Transverse colon (tissue), 4 donors: Measurements from ENCODE around the gene GNB4. TPM values are rescaled to one million over a fixed set of nuclear protein-coding genes. Genes with fewer than 3 reads are reported as not detected.

ENCODE experiments used
- DNase-seq: peaks from one replicate; pipeline ENCODE4 v3.0.0-alpha.2; 2019
- H3K27ac ChIP-seq, 4 donors: fragments of 200-600 bp; sonication (generic); 2 replicates each; pipeline ENCODE4 v1.5.1; 2016 to 2018; ENCODE audit warnings: inconsistent platforms in 4 of 4
- H3K27me3 ChIP-seq: fragments of 200-600 bp; sonication (generic); 2 replicates; pipeline ENCODE4 v1.5.1; 2017; ENCODE audit warnings: inconsistent platforms
- H3K36me3 ChIP-seq, 4 donors: fragments of 200-600 bp; sonication (generic); 2 replicates each; pipeline ENCODE4 v1.5.1; 2017 to 2019; ENCODE audit warnings: inconsistent platforms in 4 of 4
- H3K4me1 ChIP-seq, 4 donors: fragments of 200-600 bp; sonication (generic); 2 replicates each; pipeline ENCODE4 v1.5.1; 2017 to 2020; ENCODE audit warnings: inconsistent platforms in 4 of 4
- H3K4me3 ChIP-seq, 4 donors: fragments of 200-600 bp; sonication (generic); 1 replicate in 1 of 4; 2 replicates in 3 of 4; pipeline versions ENCODE4 v1.5.1 to v1.6.1; 2017 to 2019; ENCODE audit warnings: inconsistent platforms in 4 of 4
- H3K9me3 ChIP-seq, 2 donors: fragments of 200-600 bp; sonication (generic); 2 replicates each; pipeline ENCODE4 v1.5.1; 2017 to 2019; ENCODE audit warnings: inconsistent platforms in 2 of 2
- CTCF ChIP-seq, 5 experiments: fragments of 200-600 bp in 3 of 5; fragments of 450-650 bp in 2 of 5; sonication (generic) in 3 of 5; IDR thresholded peaks; 1 replicate in 2 of 5; 2 replicates in 3 of 5; pipeline ENCODE4 v1.5.1; 2016 to 2017; ENCODE audit warnings: antibody characterized with exemption in 5 of 5, inconsistent platforms in 3 of 5, mild to moderate bottlenecking in 2 of 5, moderate library complexity in 1 of 5
- EP300 ChIP-seq: sonication (generic); formaldehyde crosslinking; IDR thresholded peaks from one replicate; pipeline ENCODE4 v1.6.1; 2017; ENCODE audit warnings: antibody characterized with exemption, low read depth
- POLR2A ChIP-seq: fragments of 450-650 bp; IDR thresholded peaks from one replicate; pipeline ENCODE4 v1.6.1; 2016; ENCODE audit warnings: antibody characterized with exemption, mild to moderate bottlenecking, moderate library complexity
- POLR2AphosphoS5 ChIP-seq, 3 donors: sonication (generic); formaldehyde crosslinking; IDR thresholded peaks; one replicate each; pipeline ENCODE4 v1.6.1; 2016; ENCODE audit warnings: antibody characterized with exemption in 3 of 3
- WGBS, 2 donors: methylation state at CpG; one replicate each; pipeline ENCODE4 v1.1.5; 2018; ENCODE audit warnings: low coverage in 1 of 2; 5-methylcytosine and 5-hydroxymethylcytosine counted together
- in situ Hi-C, 4 donors: fragments of 200-750 bp; cut with MboI; loops; one replicate each; pipeline versions ENCODE4 v1.15.0 to v1.15.1; 2017; ENCODE audit warnings: low sequenced_read_pairs in 3 of 4, low pct_ligation_motif_present in 1 of 4, low pct_unique_long_range_greater_than_20kb in 1 of 4
- intact Hi-C: fragments of 100-400 bp; cut with DNase I; formaldehyde crosslinking; loops from one replicate; pipeline ENCODE4 v1.15.1; 2023; ENCODE audit warnings: low total_unique reads
- total RNA-seq, 4 donors: library from RNA; depleted of rRNA; stranded (reverse); fragments of >200 nt; gene quantifications; one replicate each; pipeline ENCODE4 v1.1.0, GENCODE V29; 2016

Gene GNB4
- total RNA-seq, 4 donors from 2014 or later, result 9.0 to 11.6 (median 10.2) TPM

- peaks cover 22% of the 10 kb centered on the region for H3K27me3 ChIP-seq
- no peak overlapping the region for H3K4me3 ChIP-seq
- H3K27ac ChIP-seq, result no peak overlapping the region
- DNase-seq, result no peak
- no peaks in the 10 kb centered on the region for H3K9me3 ChIP-seq
- no peaks in the 10 kb centered on the region for H3K36me3 ChIP-seq
- WGBS, 2 donors, result 53% methylated on average over 1 of the region's 1 CpG; no CpG with 5 or more reads in 1 of the 2 donors
- no peak for TF ChIP-seq POLR2A
- TF ChIP-seq POLR2AphosphoS5 (IDR thresholded peaks at IDR 0.05), result no peak
- no peak for TF ChIP-seq CTCF (IDR thresholded peaks at IDR 0.05)
- intact Hi-C loops (loop anchor here (5.0 kb wide), 1 partner anchor 108 kb away; the partner anchor contains the start of gene MFN1), in situ Hi-C loops (no loop called here)
- H3K4me1 ChIP-seq, result peaks cover 0 to 14% (median 8%) of the 10 kb centered on the region in 4 donors
These were observed 3.6 kb upstream of the GNB4 start for GRCh38 chr3:179454887-179455286.

- no peak for DNase-seq
- H3K27ac ChIP-seq, result no peak overlapping the region
- intact Hi-C loops, result loop anchor here (5.0 kb wide), 1 partner anchor 107 kb away; the partner anchor contains the start of gene MFN1
- no peaks in the 10 kb centered on the region for H3K9me3 ChIP-seq
- peaks cover 27% of the 10 kb centered on the region for H3K27me3 ChIP-seq
- WGBS, 2 donors, result 47 to 67% methylated on average over 2 to 3 of the region's 3 CpGs
- H3K4me3 ChIP-seq, result no peak overlapping the region
- TF ChIP-seq POLR2A (no peak), EP300 (no peak), CTCF (IDR thresholded peaks at IDR 0.05) (no peak), POLR2AphosphoS5 (IDR thresholded peaks at IDR 0.05) (no peak)
- H3K4me1 ChIP-seq, result peaks cover 0 to 23% (median 8%) of the 10 kb centered on the region in 4 donors
- no peaks in the 10 kb centered on the region for H3K36me3 ChIP-seq
- in situ Hi-C loops, result no loop called here
These were observed 2.7 kb upstream of the GNB4 start for GRCh38 chr3:179453967-179454366.

GRCh38 chr3:179452872-179453271 is 1.6 kb upstream of the GNB4 start:
- no peak for DNase-seq
- Histone ChIP-seq H3K4me1 (peaks cover 0 to 27% (median 8%) of the 10 kb centered on the region in 4 donors), H3K4me3 (no peak overlapping the region), H3K27ac (peak overlapping the region in 3 of 4 donors; percentile 91 to 97 (median 92)), H3K27me3 (peaks cover 27% of the 10 kb centered on the region), H3K36me3 (no peaks in the 10 kb centered on the region), H3K9me3 (no peaks in the 10 kb centered on the region)
- 85 to 88% methylated on average over 8 of the region's 8 CpGs for WGBS, 2 donors
- in situ Hi-C loops (no loop called here), intact Hi-C loops (loop anchor here (5.0 kb wide), 1 partner anchor 106 kb away; the partner anchor contains the start of gene MFN1)
- TF ChIP-seq POLR2A (no peak), EP300 (no peak), CTCF (IDR thresholded peaks at IDR 0.05) (no peak), POLR2AphosphoS5 (IDR thresholded peaks at IDR 0.05) (no peak)

DNA sequence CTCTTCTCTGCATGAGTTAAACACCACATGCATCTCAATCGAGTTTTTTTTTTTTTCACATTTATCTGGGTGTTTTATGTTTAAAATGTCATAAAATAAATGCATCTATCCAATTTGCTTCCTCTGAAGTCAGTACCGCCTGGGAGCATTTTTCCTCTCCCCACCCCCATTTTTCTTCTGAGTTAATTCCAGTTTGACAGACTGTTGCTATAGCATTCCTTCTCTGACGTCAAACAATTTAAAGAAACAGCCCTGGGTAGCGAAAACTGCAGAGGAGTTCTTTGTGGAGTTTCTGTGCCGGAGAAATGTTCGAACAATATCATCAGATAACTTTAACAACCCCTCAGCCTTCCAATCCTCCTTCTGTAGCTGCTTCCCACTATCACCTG is 900 bp upstream of the GNB4 start:
- Histone ChIP-seq H3K4me3 (peak overlapping the region in 3 of 4 donors; percentile 50 to 77 (median 63)), H3K27me3 (peaks cover 27% of the 10 kb centered on the region), H3K9me3 (no peaks in the 10 kb centered on the region), H3K36me3 (no peaks in the 10 kb centered on the region), H3K4me1 (peaks cover 0 to 32% (median 8%) of the 10 kb centered on the region in 4 donors), H3K27ac (peak overlapping the region; percentile 90 to 97 (median 92))
- 58 to 64% methylated on average over 5 to 6 of the region's 6 CpGs for WGBS, 2 donors
- DNase-seq, result no peak
- in situ Hi-C loops, result no loop called here
- intact Hi-C loops, result loop anchor here (5.0 kb wide), 1 partner anchor 105 kb away; the partner anchor contains the start of gene MFN1
- no peak for TF ChIP-seq EP300

DNA sequence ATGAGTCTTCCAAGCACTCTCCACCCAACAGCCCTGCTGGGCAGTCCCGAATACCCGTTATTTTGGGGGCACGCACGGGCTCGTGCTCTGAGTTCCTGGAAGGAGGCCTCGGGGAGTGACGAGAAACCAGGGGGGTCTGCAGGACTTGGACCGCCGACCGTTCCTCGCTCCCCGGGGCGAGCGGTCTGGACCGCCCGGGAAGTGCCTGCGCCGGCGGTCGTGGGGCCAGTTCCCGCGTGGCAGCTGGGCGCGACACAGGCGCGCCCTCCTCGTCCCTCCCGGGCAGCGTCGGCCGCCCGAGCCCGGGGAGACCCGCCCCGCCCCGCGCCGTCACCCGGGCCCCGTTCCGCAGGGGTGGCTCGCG is 387 bp downstream of the GNB4 start:
- Histone ChIP-seq H3K4me1 (peaks cover 0 to 32% (median 8%) of the 10 kb centered on the region in 4 donors), H3K27ac (peak overlapping the region; percentile 90 to 97 (median 92)), H3K36me3 (no peaks in the 10 kb centered on the region), H3K4me3 (peak overlapping the region; percentile 49 to 77 (median 56)), H3K9me3 (no peaks in the 10 kb centered on the region), H3K27me3 (peaks cover 27% of the 10 kb centered on the region)
- DNase-seq, result peak; percentile 9
- TF ChIP-seq POLR2A (no peak), POLR2AphosphoS5 (IDR thresholded peaks at IDR 0.05) (peak in 1 of 3 donors; percentile 20), EP300 (peak; percentile 31), CTCF (IDR thresholded peaks at IDR 0.05) (no peak)
- intact Hi-C loops (loop anchor here (5.0 kb wide), 1 partner anchor 104 kb away; the partner anchor contains the start of gene MFN1), in situ Hi-C loops (no loop called here)
- 6% methylated on average over 11 of the region's 43 CpGs; no CpG with 5 or more reads in 1 of the 2 donors for WGBS, 2 donors
